Skeletal muscle tissue (tissue), 4 donors: Measurements from ENCODE around the gene PALLD. TPM values are rescaled to one million over a fixed set of nuclear protein-coding genes. Genes with fewer than 3 reads are reported as not detected.
"Not testable (repeated sequence)": the region's sequence is repeated elsewhere in the genome, so short reads cannot be mapped to it uniquely, and the experiment has no call there.

Source experiments
- H3K27ac ChIP-seq: one replicate; pipeline ENCODE4 v1.7.0; 2013; ENCODE audit warnings: mild to moderate bottlenecking, low read depth, low read length, inconsistent platforms
- H3K27me3 ChIP-seq, 3 donors: one replicate each; pipeline ENCODE4 v1.7.0; 2013; ENCODE audit warnings: low read length in 3 of 3; ENCODE audit not compliant: control insufficient read depth in 3 of 3, insufficient read depth in 3 of 3
- H3K36me3 ChIP-seq, 3 donors: one replicate each; pipeline ENCODE4 v1.7.0; 2013; ENCODE audit warnings: low read length in 3 of 3; ENCODE audit not compliant: control insufficient read depth in 3 of 3, insufficient read depth in 3 of 3
- H3K4me1 ChIP-seq, 3 donors: one replicate each; pipeline ENCODE4 v1.7.0; 2013; ENCODE audit warnings: low read length in 3 of 3, mild to moderate bottlenecking in 3 of 3; ENCODE audit not compliant: control insufficient read depth in 3 of 3, insufficient read depth in 3 of 3
- H3K4me3 ChIP-seq, 3 donors: one replicate each; pipeline ENCODE4 v1.7.0; 2013; ENCODE audit warnings: low read length in 3 of 3
- H3K9ac ChIP-seq, 3 donors: one replicate each; pipeline ENCODE4 v1.7.0; 2013; ENCODE audit warnings: low read length in 3 of 3, mild to moderate bottlenecking in 3 of 3, moderate library complexity in 2 of 3, low read depth in 1 of 3
- H3K9me3 ChIP-seq, 3 donors: one replicate each; pipeline ENCODE4 v1.7.0; 2013; ENCODE audit warnings: low read length in 3 of 3; ENCODE audit not compliant: control insufficient read depth in 3 of 3
- total RNA-seq: library from RNA; depleted of rRNA; stranded (reverse); fragments of >200 nt; gene quantifications from one replicate; pipeline ENCODE4 v1.2.3, GENCODE V29; 2014
- donor health status: Osteomylitis.

PALLD gene
- total RNA-seq, 1 donor from 2014 or later = 140 TPM

GRCh38 chr4:168696826-168697225 is 200.0 kb downstream of the PALLD start:
- Histone ChIP-seq H3K27me3 (no peaks in the 10 kb centered on the region), H3K27ac (no peak overlapping the region), H3K36me3 (peaks cover 0 to 7% (median 4%) of the 10 kb centered on the region in 3 donors), H3K4me1 (no peaks in the 10 kb centered on the region), H3K4me3 (no peak overlapping the region), H3K9ac (no peak overlapping the region), H3K9me3 (no peaks in the 10 kb centered on the region)

- Histone ChIP-seq H3K36me3 (peaks cover 0 to 4% (median 0%) of the 10 kb centered on the region in 3 donors), H3K4me1 (no peaks in the 10 kb centered on the region), H3K27ac (no peak overlapping the region), H3K9ac (no peak overlapping the region), H3K9me3 (no peaks in the 10 kb centered on the region), H3K4me3 (no peak overlapping the region), H3K27me3 (no peaks in the 10 kb centered on the region)
Measured at GRCh38 chr4:168699224-168699878, 202.5 kb downstream of the PALLD start.

GRCh38 chr4:168701061-168701460 is 204.2 kb downstream of the PALLD start:
- no peak overlapping the region for H3K4me3 ChIP-seq
- no peak overlapping the region for H3K9ac ChIP-seq
- no peaks in the 10 kb centered on the region for H3K27me3 ChIP-seq
- no peak overlapping the region for H3K27ac ChIP-seq
- H3K36me3 ChIP-seq = peaks cover 0 to 4% (median 0%) of the 10 kb centered on the region in 3 donors
- no peaks in the 10 kb centered on the region for H3K9me3 ChIP-seq
- no peaks in the 10 kb centered on the region for H3K4me1 ChIP-seq

- H3K4me3 ChIP-seq, H3K4me1 ChIP-seq, H3K27ac ChIP-seq, H3K9me3 ChIP-seq, H3K36me3 ChIP-seq, H3K9ac ChIP-seq, H3K27me3 ChIP-seq: not testable (repeated sequence)
Measured at GRCh38 chr4:168702581-168703087, 205.8 kb downstream of the PALLD start.

- Histone ChIP-seq H3K27ac (no peak overlapping the region), H3K36me3 (peaks cover 0 to 2% (median 0%) of the 10 kb centered on the region in 3 donors), H3K4me3 (no peak overlapping the region), H3K9me3 (no peaks in the 10 kb centered on the region), H3K27me3 (no peaks in the 10 kb centered on the region), H3K4me1 (peaks cover 0 to 4% (median 4%) of the 10 kb centered on the region in 3 donors), H3K9ac (no peak overlapping the region)
Measured at GRCh38 chr4:168705121-168705520, 208.3 kb downstream of the PALLD start.

GRCh38 chr4:168707205-168707604 is 210.4 kb downstream of the PALLD start:
- no peak overlapping the region for H3K27ac ChIP-seq
- H3K27me3 ChIP-seq = no peaks in the 10 kb centered on the region
- peaks cover 0 to 2% (median 0%) of the 10 kb centered on the region in 3 donors for H3K36me3 ChIP-seq
- H3K9ac ChIP-seq = no peak overlapping the region
- H3K9me3 ChIP-seq = no peaks in the 10 kb centered on the region
- H3K4me1 ChIP-seq = peaks cover 12 to 16% (median 16%) of the 10 kb centered on the region in 3 donors
- H3K4me3 ChIP-seq = no peak overlapping the region

GRCh38 chr4:168708108-168708507 is 211.3 kb downstream of the PALLD start:
- no peaks in the 10 kb centered on the region for H3K9me3 ChIP-seq
- peaks cover 0 to 3% (median 2%) of the 10 kb centered on the region in 3 donors for H3K36me3 ChIP-seq
- H3K27me3 ChIP-seq = no peaks in the 10 kb centered on the region
- H3K4me1 ChIP-seq = peaks cover 12 to 18% (median 16%) of the 10 kb centered on the region in 3 donors
- H3K27ac ChIP-seq = no peak overlapping the region
- no peak overlapping the region for H3K9ac ChIP-seq
- H3K4me3 ChIP-seq = no peak overlapping the region

- H3K27me3 ChIP-seq = no peaks in the 10 kb centered on the region
- H3K9ac ChIP-seq = no peak overlapping the region
- H3K36me3 ChIP-seq = peaks cover 0 to 7% (median 2%) of the 10 kb centered on the region in 3 donors
- no peak overlapping the region for H3K27ac ChIP-seq
- H3K4me1 ChIP-seq = peaks cover 12 to 18% (median 16%) of the 10 kb centered on the region in 3 donors
- H3K9me3 ChIP-seq = no peaks in the 10 kb centered on the region
- no peak overlapping the region for H3K4me3 ChIP-seq
Measured at GRCh38 chr4:168710353-168710946, 213.6 kb downstream of the PALLD start.

- peaks cover 0 to 7% (median 2%) of the 10 kb centered on the region in 3 donors for H3K36me3 ChIP-seq
- H3K9me3 ChIP-seq = no peaks in the 10 kb centered on the region
- no peak overlapping the region for H3K9ac ChIP-seq
- H3K4me3 ChIP-seq = peak overlapping the region in 1 of 3 donors; percentile 7
- no peaks in the 10 kb centered on the region for H3K27me3 ChIP-seq
- peaks cover 13 to 18% (median 16%) of the 10 kb centered on the region in 3 donors for H3K4me1 ChIP-seq
- H3K27ac ChIP-seq = peak overlapping the region; percentile 52
Measured at GRCh38 chr4:168711197-168712140, 214.6 kb downstream of the PALLD start.
